H1 (cell line): Measurements from ENCODE around the gene FOXN1. TPM values are rescaled to one million over a fixed set of nuclear protein-coding genes. Genes with fewer than 3 reads are reported as not detected.

Source experiments
- BACH1 ChIP-seq: IDR thresholded peaks from 2 replicates; pipeline ENCODE4 v1.6.1; 2012; ENCODE audit warnings: low read length, improper control_type of control experiment
- BCL11A ChIP-seq, 2 experiments: IDR thresholded peaks; one replicate each; pipeline ENCODE4 v1.6.1; 2011; ENCODE audit warnings: low read depth in 2 of 2, low read length in 2 of 2, mild to moderate bottlenecking in 2 of 2
- CEBPB ChIP-seq: IDR thresholded peaks from 2 replicates; pipeline ENCODE4 v1.6.1; 2012; ENCODE audit warnings: low read depth, low read length
- CHD2 ChIP-seq: IDR thresholded peaks from 2 replicates; pipeline ENCODE4 v1.6.1; 2012; ENCODE audit warnings: low read length, improper control_type of control experiment
- CHD7 ChIP-seq: fragments of 300-600 bp; sonication (generic); IDR thresholded peaks from 2 replicates; pipeline ENCODE4 v1.7.1; 2012; ENCODE audit warnings: low read length, moderate library complexity, mild to moderate bottlenecking, inconsistent platforms; ENCODE audit not compliant: insufficient replicate concordance
- EZH2 ChIP-seq: fragments of 200-600 bp; sonication (generic); IDR thresholded peaks from 2 replicates; pipeline ENCODE4 v1.7.1; 2012; ENCODE audit warnings: low read depth, mild to moderate bottlenecking, moderate library complexity, low read length, inconsistent platforms; ENCODE audit not compliant: severe bottlenecking
- MAFK ChIP-seq: IDR thresholded peaks from 2 replicates; pipeline ENCODE4 v1.6.1; 2012; ENCODE audit warnings: low read depth, mild to moderate bottlenecking, improper control_type of control experiment, low read length
- SIRT6 ChIP-seq: IDR thresholded peaks from one replicate; pipeline ENCODE4 v1.7.1; 2012; ENCODE audit warnings: low read length, inconsistent platforms
- TAF1 ChIP-seq: IDR thresholded peaks from 2 replicates; pipeline ENCODE4 v1.6.1; 2011; ENCODE audit warnings: mild to moderate bottlenecking, low read depth, low read length
- polyA plus RNA-seq, 7 experiments: library from polyadenylated mRNA; depleted of rRNA in 3 of 7; stranded (reverse) in 5 of 7; unstranded in 2 of 7; fragments of >200 nt in 5 of 7; fragments of 200-250 nt in 2 of 7; gene quantifications; 1 replicate in 5 of 7; 2 replicates in 1 of 7; 4 replicates in 1 of 7; pipeline versions ENCODE4 v1.2.1 to v1.2.3, GENCODE V29; 2011 to 2013; ENCODE audit warnings: missing spikeins in 2 of 7, mixed read lengths in 2 of 7
- total RNA-seq: library from RNA; stranded (reverse); fragmentation: NEBNext Ultra II Directional; extraction: Animal tissue kit (Norgen Biotek cat#: 25700); gene quantifications from 2 replicates; pipeline ENCODE4 v1.2.1, GENCODE V29; 2021
- TF ChIP-seq, protein P1 (sequence below): IDR thresholded peaks from 2 replicates; pipeline ENCODE4 v1.6.1; 2012; ENCODE audit warnings: low read length, inconsistent platforms

The FOXN1 gene
- total and polyA plus RNA-seq, 2 of the 8 experiments (the other 6 are each of a cell fraction or from before 2014, with no cell fraction given), result not detected

DNA sequence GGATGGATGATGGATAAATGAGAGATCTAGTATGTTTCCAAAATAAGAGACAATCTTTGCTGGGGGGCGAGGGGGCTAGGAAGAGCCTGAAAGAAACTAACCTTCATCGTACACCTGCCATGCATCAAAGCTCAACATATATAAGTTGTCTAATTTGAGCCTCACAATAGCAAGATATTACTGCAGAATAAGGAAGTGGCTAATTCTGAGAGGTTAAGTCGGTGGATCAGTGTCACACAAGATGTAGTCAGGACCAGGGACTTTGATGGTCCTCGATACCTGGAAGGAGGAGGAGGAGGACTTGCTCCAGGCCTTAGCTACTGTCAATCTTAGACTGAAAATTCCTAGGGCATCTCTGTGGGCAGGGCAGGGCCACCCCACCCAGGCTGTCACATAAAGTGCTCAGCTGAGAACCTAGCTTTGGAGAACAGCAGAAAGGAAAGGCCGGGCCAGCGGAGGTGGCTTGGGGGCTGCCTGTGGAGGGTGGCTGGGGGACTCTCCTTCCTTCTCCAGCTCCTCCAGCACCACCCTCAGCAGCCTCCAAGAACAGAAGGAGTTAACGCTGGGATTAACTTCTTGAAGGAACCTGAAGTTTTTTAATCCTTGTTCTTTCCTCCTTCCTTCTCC, 33.2 kb upstream of the FOXN1 start (continued):
- TF ChIP-seq CHD7 (no peak), MAFK (no peak), EZH2 (no peak), SIRT6 (no peak), CHD2 (no peak), BACH1 (no peak), BCL11A (IDR thresholded peaks at IDR 0.05; ENCODE audit: low read depth in 2 of 2, low read length in 2 of 2) (no peak), TAF1 (no peak), CEBPB (no peak)
- TF ChIP-seq, protein P1, sequence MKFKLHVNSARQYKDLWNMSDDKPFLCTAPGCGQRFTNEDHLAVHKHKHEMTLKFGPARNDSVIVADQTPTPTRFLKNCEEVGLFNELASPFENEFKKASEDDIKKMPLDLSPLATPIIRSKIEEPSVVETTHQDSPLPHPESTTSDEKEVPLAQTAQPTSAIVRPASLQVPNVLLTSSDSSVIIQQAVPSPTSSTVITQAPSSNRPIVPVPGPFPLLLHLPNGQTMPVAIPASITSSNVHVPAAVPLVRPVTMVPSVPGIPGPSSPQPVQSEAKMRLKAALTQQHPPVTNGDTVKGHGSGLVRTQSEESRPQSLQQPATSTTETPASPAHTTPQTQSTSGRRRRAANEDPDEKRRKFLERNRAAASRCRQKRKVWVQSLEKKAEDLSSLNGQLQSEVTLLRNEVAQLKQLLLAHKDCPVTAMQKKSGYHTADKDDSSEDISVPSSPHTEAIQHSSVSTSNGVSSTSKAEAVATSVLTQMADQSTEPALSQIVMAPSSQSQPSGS, result no peak
